ENCODE measurements around the gene PFKFB2.

The PFKFB2 gene

DNA sequence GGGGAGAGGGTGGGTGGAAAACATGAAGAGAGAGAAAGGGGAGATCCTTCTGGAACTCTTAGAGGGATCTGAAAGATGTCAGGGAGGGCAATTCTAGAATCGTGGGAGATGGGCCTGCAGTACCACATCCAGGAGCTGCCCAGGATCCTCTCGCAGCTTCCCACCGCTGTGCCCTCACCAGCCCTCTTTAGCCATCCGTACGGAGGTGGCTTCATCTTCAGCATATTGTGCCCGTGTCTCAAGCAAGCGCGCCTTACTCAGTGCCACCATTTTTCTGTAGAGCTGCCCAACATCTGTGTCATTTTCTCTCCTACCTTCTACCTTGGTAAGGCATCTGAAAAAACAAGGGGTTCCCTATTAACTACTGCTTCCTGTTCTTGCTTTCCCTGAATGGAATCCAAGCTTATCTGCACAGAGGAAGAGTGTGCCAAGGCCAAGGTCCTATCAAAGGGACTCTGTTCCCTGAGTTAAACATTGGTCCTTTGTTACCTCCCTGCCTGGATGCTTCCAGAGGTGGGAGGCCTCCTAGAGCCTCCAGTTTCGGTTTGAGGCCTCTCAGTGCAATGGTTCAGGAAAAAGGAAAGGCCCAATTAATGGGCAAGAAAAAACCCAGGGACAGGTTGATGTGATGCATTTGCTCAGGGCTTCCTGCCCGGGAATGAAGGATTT is 43.8 kb upstream of the PFKFB2 start:
- DNase-seq (ENCODE audit: insufficient read length, low spot score) (no peak), FAIRE-seq (no peak)
- TF ChIP-seq, protein P1, sequence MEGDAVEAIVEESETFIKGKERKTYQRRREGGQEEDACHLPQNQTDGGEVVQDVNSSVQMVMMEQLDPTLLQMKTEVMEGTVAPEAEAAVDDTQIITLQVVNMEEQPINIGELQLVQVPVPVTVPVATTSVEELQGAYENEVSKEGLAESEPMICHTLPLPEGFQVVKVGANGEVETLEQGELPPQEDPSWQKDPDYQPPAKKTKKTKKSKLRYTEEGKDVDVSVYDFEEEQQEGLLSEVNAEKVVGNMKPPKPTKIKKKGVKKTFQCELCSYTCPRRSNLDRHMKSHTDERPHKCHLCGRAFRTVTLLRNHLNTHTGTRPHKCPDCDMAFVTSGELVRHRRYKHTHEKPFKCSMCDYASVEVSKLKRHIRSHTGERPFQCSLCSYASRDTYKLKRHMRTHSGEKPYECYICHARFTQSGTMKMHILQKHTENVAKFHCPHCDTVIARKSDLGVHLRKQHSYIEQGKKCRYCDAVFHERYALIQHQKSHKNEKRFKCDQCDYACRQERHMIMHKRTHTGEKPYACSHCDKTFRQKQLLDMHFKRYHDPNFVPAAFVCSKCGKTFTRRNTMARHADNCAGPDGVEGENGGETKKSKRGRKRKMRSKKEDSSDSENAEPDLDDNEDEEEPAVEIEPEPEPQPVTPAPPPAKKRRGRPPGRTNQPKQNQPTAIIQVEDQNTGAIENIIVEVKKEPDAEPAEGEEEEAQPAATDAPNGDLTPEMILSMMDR (IDR thresholded peaks at IDR 0.05; ENCODE audit: insufficient read depth, missing control alignments), result no peak

DNA sequence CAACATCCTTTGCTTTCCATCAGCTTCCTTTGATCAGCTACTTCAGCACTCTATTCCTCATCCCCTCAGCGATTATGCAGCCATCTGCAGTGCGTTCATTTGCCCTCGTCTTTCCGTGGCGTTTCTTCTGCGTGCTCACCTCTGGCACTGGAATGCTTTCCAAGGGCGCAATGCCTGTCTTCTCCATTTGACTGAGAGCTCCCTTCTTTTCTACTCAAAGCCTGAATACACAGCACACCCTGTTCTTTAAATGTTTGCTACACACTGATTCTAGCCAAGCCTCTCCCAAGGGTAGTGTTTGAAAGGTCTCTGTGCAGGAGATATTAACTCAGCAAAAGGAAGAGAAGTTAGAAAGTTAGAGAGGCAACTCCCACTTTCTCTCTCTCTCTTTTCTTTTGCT is 43.1 kb upstream of the PFKFB2 start:
- no peak for FAIRE-seq
- DNase-seq (ENCODE audit: insufficient read length, low spot score), result no peak
- TF ChIP-seq, protein P1 (IDR thresholded peaks at IDR 0.05; ENCODE audit: insufficient read depth, missing control alignments), result no peak

DNA sequence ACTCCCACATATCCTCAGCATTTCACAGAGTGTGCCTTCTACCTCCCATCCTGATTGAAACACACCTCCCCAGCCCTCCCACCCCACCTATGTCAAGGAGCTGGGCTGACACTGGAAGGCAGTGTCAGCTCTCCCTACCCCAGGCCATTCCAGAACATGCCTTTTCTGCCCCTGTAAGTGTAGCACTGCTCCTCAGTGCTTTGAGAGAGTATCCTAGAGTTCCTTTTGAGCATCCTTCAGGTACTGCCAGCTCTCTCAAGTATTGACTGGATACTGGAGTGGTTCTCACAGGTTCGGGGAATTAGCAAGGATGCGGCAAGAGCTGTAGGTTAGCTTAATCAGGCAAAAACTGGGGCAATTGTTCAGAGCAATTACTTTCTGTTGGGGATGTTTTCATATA is 42.3 kb upstream of the PFKFB2 start:
- DNase-seq (ENCODE audit: insufficient read length, low spot score), result no peak
- no peak for FAIRE-seq
- TF ChIP-seq, protein P1 (IDR thresholded peaks at IDR 0.05; ENCODE audit: insufficient read depth, missing control alignments), result no peak

DNA sequence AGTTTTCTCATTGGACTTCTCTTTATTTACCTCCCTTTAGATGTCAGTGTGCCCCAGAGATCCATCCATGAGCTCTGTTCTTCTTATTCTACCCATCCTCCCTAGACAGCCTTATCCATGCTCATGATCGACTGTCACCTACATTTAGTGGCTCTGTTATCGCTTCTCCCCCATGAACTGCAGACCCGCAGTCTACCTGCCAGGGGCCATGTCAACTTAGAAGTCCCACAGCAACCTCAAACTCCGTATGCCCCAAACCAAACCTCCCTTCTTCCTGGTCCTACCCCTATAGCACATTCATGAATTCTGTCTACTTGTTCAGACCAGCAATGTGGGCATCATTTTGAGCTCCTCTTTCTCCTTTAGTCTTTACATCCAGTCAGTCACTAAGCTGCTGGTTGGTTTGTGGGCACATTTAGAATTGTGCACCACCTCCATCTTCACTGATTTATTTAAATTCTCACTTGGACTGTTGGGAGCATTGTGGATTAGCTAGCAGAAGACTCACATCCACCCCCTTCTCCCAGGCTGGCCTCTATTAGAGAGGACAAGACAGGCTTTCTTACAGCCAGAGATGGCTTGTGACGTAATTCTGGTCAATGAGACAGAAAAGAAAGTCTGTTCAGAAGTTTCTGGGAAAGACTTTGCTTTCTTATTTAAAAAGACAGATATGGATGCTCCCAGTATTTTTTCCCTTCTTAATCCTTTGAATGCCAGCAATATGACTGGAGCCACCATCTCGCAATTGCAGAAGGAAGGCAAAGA is 39.6 kb upstream of the PFKFB2 start:
- FAIRE-seq, result no peak

DNA sequence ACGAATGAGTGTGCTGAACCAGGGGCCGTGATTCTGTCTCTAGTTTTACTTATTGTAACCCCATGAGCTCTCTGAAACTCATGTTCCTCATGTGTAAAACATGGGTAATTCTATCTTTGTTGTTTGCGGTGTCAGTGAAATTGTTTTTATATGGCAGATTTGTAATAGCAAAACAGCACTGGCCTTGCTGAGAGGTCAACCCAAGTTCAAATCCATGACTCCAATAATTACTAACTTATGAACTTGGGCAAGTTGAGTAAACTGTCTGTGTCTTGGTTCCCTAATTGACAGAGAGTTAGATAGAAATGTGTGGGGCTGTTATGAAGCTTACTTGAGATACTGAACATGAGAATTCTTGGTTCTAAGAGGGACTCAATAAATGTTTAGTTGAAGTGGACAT is 38.3 kb upstream of the PFKFB2 start:
- DNase-seq (ENCODE audit: insufficient read length, low spot score), result no peak
- no peak for FAIRE-seq
- TF ChIP-seq, protein P1 (IDR thresholded peaks at IDR 0.05; ENCODE audit: insufficient read depth, missing control alignments), result no peak

More for the DNA sequence above, 39.6 kb upstream of the PFKFB2 start:
- DNase-seq (ENCODE audit: insufficient read length, low spot score), result no peak
- TF ChIP-seq, protein P1 (IDR thresholded peaks at IDR 0.05; ENCODE audit: insufficient read depth, missing control alignments), result no peak

DNA sequence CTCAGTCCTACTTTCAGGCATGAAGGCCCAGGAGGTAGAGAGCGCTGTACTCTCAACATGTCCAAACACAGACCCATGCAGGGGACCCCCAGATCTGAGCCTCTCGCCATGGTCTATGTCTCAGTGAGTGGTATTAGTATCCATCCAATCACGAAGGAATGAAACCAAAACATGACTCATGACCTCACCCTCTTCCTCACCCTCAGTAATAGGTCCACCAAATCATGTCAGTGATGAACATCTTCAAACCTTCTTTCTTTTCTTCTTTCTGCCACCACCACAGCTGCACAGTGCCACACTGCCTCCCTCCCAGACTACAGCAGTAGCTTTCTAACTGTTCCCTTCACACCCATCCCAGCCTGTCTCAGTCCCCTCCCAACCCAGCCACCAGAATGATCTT is 37.3 kb upstream of the PFKFB2 start:
- TF ChIP-seq, protein P1 (IDR thresholded peaks at IDR 0.05; ENCODE audit: insufficient read depth, missing control alignments), result no peak
- DNase-seq (ENCODE audit: insufficient read length, low spot score), result no peak
- no peak for FAIRE-seq
